ENCODE data around the gene UBE2C.
"Not testable (repeated sequence)": the region's sequence is repeated elsewhere in the genome, so short reads cannot be mapped to it uniquely, and the experiment has no call there.

Gene UBE2C

DNA sequence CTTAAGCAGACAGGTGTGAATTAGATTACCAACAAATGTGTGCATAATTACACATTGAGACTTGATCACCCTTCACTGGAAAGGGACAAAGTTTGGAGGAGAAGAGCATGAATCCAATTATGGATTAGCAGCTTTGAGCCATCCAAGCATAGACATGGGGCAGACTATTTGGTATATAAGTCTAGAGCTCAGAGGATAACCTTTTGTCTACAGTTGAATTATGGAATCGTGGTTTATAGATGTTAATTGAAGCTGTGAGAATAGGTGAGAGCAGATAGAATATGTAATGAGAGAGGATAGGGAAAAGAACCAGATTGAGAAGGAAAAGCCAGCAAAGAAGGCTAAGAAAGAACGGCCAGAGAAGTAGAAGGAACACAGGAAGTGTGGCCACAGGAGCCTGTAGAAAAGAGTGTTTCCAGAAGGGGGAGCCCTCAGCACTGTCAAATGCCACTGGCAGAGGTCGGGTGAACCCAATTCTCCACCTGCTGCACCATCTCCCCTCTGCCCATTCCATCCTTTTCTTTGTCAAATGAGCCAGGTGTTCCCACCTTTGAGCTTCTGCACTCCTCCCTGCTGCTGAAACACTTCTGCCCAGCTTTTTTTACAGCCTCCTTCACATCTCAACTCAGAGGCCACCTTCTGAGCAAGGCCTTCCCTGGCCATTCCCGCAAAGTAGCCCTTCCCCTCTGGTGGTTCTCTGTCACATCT, 13.4 kb upstream of the UBE2C start:
- FAIRE-seq: no peak

DNA sequence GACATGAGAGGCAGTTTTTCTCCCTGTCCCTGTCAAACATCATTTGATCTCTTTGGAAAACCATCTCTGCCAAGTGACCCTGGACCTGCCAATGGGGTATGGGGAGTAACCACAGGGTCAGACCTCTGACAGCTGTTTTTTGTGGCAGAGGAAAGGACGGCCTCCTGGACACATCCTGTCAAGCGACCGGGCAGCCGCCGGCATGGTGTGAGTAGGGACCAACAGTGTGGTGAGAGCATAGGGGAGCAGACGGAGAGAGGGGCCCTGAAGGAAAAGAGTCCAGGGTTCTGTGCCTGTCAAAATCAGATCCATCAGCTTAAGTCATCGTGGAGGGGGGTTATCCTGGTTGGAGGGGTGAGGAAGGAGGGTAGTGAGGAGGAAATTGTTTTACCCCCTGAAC, 10.6 kb upstream of the UBE2C start:
- FAIRE-seq: no peak

DNA sequence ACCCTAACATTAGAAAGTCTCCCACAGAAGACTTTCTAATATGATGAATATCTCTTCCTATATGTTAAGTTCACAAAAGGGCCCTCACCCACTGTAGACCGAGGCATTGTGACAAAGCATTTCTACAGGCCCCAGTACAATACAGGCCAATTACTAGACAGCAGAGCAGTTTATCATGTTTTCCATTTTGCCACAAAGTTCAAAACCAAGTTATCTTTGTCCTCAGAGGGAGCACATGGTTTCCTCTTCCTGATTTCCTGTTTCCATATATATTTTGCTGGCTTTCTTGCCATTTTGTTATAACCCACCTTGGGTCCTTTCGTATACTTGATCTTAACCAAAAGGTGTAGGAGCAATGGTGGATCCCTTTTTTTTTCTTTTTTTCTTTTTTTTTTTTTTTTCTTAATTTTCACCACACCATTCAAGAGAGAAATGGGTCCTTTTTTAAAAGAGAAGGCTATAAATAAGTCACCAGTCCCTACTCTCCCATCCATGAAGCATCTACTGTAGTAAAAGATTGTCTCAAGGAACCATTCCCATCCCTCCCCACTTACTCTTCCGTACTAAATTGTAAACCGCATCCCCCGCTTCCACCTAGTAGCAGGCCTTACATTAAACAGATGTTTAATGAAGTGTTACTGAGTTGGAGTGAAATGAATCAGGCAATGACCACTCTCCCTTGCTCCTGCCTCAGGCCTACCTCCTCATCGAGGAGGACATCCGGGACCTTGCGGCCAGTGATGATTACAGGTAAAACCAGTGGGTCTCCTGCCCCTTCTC, 2.1 kb upstream of the UBE2C start:
- no peak for FAIRE-seq

DNA sequence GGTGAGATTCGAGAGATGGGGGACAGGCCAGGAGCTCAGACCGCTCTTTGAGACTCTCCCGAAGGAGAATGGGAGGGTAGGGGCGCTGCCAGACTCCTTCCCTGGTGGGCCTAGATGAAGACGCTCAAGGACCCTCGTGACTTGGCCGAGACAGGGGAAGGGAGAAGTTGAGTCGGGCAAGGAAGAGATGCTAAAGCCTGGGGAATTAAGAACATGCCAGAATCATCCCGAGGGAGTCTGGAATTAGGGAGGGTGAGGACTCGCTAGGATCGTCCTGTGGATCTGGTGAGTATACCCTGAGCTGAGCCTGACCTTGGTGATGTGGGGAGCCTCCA, 529 bp downstream of the UBE2C start:
- no peak for FAIRE-seq

DNA sequence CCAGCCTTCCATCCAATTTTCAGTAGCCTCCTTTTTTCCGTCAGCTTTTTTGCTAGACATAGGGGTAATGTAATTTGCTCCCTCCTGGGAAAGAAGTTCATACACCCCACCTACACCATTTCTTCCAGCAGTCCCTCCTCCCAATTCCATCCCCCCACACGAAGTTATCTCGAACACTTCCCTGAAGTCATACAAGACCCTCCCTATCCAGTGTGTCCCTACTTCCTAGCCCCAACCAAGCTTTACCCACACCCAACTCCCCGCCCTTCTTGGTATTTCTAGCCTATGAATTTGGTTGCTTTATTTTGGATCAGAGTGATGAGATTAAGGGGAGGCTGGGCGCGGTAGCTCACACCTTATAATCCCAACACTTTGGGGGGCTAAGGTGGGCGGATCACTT, 1.0 kb downstream of the UBE2C start:
- no peak for FAIRE-seq

DNA sequence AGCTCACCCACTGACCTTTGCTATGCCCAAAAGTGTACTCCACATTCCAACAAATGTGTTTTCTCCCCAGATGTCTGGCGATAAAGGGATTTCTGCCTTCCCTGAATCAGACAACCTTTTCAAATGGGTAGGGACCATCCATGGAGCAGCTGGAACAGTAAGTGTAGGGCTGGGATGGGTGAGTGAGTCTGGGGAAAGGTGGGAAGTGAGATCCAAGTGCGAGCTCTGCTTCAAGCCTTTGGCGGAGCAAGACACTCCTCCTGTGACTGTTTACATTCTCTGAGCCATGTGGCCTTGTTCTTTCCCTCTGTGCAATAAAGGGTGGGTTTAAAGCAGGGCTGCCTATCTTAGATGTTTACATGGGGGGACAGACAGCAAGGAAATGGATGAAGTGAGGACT, 1.9 kb downstream of the UBE2C start:
- no peak for FAIRE-seq

DNA sequence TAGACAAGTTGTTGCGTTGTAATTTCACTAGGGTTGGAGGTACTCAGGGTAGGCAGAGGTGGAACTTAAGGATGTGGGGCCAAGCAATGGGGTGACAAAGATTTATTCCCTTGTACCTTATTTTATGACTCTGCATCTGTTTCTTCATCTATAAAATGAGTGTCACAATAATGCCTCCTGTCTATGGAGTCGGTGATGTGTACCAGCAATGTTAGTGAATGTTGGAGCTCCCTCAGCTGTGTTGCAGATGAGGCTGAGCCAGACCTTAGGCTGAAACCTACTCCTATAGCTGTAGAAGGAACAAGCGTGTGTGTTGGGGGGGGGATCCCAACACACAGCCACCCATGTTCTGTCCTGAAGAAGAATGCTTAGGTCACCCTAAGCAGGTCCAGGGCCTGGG, 4.5 kb downstream of the UBE2C start:
- FAIRE-seq: no peak

DNA sequence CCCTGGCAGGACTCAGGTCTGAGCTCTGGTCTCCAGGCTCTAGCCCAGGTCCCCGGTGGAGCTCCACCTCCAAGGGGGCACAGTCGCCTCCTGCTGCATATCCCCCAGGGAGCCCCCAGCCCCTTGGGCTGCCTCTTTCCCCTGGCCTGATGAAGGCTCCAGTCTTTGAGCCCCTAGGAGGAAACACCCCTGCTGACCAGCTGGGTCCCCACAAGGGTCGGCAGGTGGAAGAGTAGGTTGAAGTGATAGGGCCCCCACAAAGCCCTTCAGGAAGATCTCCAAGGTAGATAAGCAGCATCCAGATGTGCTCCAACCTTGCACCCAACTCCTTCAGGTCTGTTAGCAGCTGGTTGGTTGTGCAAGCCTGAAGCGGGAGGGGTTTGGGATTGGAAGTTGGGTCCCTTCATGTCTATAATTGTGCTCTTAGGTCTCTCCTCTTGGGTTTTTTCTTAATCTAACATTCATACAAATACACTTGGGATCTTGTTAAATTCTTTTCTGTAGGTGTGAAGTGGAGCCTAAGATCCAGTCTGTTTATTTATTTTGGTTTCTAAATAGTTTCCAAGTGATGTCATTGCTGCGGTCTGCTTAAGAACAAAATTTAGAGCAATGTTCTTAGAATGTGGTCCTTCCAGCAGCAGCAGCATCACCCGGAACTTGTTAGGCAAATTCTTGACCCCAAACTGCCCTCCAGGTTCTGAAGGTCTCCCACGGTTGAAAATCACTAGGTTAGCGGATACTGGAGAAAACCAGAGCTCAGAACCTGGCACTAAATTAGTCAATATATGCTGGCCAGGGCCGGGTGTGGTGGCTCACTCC, 5.1 kb downstream of the UBE2C start:
- no peak for FAIRE-seq

DNA sequence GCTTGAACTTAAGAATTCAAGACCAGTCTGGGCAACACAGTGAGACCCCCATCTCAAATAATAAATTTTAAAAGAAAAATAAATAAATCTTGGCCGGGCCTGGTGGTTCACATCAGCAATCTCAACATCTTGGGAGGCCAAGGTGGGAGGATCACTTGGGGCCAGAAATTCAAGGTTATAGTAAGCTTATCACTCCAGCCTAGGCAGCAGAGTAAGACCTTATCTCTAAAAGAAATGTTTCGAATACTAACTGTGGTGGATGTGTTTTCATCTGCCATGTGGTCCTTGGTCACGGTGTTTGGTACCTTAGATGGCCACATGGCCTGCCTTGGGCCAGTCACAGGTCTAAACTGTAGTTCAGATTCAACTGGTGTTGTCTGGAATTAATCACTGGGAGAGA, 5.8 kb downstream of the UBE2C start:
- FAIRE-seq: no peak

DNA sequence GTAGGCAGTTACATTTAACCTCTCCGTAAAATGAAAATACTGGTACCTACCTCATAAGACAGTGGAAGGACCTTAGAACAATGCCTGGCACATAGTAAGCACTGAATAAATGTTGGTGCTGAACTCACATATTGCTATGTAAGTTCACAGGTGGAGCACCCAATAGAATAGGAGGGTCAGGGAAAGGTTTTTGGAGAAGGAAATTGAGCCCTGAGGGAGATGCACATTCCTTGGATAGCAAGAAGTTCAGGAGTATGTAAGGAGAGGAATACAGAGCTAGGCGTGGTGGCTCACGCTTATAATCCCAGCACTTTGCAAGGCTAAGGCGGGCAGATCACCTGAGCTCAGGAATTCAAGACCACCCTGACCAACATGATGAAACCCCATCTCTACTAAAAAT, 7.0 kb downstream of the UBE2C start:
- FAIRE-seq: no peak

DNA sequence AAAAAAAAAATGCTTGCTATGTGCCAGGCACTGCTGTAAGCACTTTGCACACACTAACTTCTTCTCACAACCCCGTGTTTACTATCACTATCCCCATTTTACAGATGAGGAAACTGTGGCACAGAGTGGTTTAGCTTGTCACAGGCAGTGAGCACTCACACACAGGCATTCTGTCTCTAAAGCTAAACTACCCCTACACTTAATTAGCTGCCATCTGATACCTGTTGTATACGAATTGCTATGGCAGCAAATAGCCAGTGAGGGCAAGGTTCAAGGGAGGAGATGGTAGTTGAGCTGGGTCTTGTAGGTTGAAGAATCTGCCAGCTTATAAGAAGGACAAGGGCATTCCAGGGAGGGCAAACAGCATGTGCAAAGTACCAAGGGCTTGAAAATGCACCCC, 9.5 kb downstream of the UBE2C start:
- FAIRE-seq: no peak

DNA sequence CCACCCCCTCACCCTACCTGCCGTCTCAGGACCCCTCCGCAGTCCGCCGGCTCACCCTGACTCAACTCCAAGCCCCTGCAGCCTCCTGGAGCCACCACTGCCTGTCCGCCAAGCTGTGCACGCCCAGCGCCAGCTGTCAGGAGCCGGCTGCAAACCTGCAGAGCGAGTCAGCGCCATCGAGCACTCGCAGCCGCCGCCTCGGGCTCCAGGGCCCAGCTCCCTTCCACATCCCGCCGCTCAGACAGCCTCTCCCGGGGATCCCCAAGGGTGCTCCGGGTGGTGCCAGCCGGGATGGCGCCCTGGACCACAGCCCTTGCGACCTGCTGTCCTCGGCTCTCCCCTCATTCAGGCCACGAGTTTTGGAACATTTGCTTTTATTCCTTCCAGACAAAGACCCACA, 10.4 kb downstream of the UBE2C start:
- no peak for FAIRE-seq

DNA sequence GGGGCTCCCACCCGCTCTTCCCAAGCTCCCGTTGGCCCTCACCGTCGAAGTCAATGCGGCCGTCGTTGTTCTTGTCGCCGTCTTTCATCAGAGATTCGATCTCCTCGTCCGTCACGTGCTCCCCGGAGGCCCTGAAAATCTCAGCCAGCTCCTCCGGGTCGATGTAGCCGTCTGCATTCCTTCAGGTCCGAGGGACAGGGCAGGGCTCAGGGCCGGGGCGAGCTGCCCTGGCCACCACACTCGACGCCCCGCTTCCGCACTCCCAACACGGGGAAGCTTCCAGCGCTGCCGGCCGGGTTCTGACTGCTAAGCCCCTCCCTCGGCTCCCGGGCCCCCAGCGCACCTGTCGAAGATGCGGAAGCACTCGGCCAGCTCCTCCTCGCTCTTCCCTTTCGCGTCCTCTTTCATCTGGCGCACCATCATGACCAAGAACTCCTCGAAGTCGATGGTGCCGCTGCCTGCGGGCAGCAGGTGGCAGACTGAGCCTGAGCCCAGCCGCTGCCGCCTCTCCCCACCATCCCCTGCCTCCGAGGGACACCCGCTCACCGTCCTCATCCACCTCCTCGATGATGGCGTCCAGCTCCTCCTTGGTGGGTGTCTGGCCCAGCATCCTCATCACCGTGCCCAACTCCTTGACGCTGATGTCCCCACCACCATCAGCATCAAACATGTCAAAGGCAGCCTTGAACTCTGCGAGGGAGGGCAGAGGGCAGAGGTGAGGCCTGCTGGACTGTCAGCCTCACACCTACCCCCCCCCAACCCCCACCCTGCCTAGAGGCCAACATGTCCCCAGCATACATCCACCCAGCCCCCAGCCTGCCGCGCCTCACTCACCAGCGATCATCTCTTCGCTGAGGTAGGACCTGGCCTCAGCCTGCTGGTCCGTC, 11.7 kb downstream of the UBE2C start:
- FAIRE-seq: no peak

DNA sequence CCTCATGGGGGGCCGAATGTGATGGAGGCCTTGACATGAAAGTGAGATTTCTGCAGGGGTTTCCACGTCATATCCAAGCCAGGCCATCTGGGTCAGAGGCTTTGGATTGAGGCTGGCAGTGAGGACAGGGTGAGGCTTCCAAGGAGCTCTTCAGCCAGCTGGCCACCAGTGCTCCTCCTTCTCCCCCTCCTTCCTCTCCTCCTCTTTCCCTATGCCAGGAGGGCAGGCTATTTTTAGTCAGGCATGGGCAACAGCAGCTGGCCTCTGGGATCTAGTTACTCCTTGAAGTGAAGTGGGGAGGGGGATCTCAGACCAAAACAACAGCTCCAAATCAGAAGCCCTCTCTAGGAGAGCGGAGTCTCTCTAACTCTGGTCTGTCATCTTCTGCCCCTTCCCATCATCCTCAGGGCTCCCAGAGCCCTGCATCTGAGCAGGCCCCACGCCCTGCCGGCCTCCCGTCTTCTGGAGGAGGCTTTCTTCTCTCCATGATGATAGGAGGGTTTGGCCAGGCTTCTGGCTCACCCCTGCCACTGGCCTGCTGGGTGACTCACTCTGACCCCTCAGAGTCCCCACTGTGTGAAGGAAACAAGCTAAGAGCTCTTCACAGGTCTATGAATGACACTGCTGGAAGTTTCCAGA, 14.1 kb downstream of the UBE2C start:
- no peak for FAIRE-seq

DNA sequence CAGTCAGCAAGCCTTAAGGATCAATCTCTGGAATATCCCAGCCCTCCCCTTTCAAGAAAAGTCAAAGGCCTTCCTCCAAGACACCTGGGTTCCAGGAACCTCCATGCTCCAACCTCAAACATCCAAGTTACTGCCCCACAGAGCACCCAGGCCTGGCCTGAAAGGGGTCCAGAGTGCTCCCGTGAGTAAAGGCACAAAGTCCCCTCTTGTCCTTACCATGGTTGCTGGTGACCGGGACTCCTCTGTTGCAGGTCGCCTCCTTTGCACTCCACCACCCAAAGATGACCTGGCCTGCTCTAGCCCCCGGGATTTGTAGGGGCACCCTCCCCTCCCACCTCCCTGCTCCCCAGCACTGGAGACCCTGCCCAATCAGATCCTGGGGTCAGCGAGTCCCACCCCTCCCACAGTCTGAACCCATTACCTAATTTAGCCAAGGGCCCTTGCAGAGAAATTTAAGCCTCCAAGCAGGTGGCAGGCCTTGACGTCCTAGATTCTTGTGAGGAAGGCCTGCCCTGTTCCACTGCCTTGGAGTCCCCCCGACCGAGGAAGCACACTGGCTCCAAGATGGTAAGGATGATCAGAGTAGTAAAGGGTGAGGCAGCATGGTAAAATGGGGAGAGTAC, 14.7 kb downstream of the UBE2C start, which contains the start of gene TNNC2:
Gene TNNC2, minus strand, starts transcription at position 283 of the 623 bp plus-strand sequence. Its CDS starts 64 bp downstream, at position 219.
- no peak for FAIRE-seq

DNA sequence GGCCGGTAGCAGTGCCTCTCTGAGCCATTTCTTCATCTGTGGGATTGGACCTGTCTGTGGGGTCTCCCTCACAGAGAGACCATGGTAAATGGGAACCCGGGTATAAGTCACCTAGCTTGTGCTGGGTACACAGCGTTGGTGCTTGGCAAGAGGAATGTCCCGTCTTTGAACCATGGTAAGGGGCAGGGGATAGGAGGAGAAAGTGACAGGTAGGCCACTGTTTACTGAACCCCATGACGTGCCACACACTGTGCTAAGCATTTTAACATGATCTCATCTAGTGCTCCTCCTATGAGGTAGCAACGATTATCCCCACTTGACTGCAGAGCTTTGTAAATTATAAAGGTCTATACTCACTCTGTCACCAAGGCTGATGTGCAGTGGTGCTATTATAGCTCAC, 15.3 kb downstream of the UBE2C start:
- FAIRE-seq: no peak

DNA sequence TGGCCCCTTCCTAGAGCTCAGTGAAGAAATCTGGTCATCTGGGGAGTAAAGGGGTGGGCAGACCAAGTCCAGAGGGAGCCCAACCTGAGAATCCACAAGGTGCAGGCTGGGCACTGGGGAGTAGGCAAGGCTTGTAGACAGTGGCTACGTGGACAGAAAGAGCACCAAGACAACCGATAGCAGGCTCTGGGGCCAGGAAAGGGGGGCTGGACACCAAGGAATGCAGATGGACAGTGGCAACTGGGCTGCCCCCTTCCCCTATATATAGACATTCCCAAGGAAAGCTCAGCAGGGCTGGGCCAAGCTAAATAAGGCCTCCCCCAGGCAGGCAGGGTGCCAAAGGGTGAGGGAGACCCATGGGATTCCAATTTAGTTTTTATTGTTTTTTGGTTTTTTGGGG, 16.1 kb downstream of the UBE2C start:
- no peak for FAIRE-seq

DNA sequence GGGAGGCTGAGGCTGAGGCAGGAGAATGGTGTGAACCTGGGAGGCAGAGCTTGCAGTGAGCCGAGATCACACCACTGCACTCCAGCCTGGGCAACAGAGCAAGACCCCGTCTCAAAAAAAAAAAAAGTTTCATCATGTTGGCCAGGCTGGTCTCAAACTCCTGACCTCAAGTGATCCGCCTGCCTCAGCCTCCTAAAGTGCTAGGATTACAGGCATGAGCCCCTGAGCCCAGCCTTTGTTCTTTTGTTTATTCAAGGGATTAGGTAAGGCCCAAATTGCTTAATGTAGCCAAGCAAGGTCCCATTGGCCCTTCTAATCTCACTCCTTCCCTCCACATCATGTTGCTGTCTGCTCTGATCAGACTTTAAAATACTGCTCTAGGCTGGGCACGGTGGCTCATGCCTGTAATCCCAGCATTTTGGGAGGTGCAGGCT, 17.2 kb downstream of the UBE2C start:
- FAIRE-seq: not testable (repeated sequence)

DNA sequence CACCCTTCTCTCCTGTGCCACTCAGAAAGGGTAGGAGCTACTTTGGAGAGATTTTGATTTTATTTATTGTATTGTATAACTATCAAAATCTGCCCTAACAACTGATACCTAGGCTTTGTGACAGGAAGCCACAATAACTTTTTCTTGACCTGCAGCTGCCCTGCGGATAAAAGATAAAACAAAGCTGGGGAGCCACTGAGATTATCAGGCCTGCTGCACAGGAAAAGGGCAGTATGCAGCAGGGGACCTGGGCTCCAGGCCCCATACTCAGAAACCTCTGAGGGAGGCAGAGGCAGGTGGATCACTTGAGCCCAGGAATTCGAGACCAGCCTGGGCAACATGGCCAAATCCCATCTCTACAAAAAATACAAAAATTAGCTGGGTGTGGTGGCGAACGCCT, 20.2 kb downstream of the UBE2C start:
- FAIRE-seq: no peak

DNA sequence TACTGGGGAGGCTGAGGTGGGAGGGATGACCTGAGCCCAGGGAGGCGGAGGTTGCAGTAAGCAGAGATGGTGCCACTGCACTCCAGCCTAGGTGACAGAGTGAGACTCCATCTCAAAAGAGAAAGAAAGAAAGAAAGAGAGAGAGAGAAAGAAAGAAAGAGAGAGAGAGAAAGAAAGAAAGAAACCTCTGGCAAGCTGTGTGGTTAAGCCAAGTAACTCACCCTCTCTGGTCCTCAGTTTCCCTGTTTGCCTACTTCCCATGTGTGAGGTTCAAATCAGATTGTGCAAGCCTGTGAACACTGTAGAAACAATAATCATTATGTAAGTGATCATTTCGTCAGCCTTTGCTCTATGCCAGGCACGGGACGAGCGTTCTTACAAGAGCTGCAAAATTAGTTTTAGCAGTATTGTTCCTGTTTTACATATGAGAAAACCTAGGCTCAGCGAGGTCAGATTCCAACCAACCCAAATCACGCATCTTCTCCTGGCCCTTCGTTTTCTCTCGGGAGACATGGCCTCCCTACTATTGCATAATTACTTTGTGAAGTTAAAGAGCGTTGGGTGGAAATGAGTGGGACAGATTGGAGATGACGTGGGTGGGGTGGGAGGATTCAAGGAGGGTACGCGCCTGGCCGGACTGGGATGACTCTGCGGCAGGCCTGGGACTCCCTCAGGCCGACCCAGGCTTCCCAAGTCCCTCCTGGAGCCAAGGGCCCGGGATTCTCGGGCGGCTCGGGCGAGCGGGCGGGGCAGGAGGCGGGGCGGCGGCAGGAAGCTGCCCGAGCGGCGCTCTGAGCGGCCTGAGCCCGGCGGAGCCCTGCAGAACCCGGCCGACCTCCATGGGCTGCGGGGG, 20.8 kb downstream of the UBE2C start, which contains the start of gene SNX21:
Gene SNX21, plus strand, starts transcription at position 770 of the 853 bp plus-strand sequence. CDS start 121 bp downstream, outside the sequence.
- FAIRE-seq: no peak
